HepG2 (cell line): ENCODE results near the gene LINGO1. TPM values are rescaled to one million over a fixed set of nuclear protein-coding genes. Genes with fewer than 3 reads are reported as not detected.
A peak's percentile ranks its signal among the peaks of the same experiment; 100 is the strongest.

Source experiments
- ATAC-seq: fragments of 200-7000 bp; cut with Tn5 transposase; 3 replicates; pipeline ENCODE4 v1.9.1; 2020; ENCODE audit warnings: mild to moderate bottlenecking, moderate library complexity
- BruUV-seq: library from RNA; stranded (reverse); fragments of 400-500 nt; replicated peaks from 2 replicates; lab custom pipeline; 2021; lab: Mats Ljungman, UMichigan
- CTCF ChIA-PET: fragments of 300-600 bp; formaldehyde crosslinking; extraction: SDS; loops from one replicate; lab custom pipeline; 2021; ENCODE audit warnings: low total read pairs, inconsistent platforms, low intra/inter-chr PET ratio; lab: Yijun Ruan, JAX
- POLR2A ChIA-PET: fragments of 350-600 bp; sonication (Branson Sonifier 250); formaldehyde crosslinking; loops from one replicate; lab custom pipeline; 2020; ENCODE audit warnings: antibody characterized with exemption, inconsistent platforms; lab: Yijun Ruan, JAX
- DNase-seq: peaks from one replicate; pipeline ENCODE4 v3.0.0-alpha.2; 2015; ENCODE audit warnings: low spot score
- FAIRE-seq: peaks from 3 replicates; lab custom pipeline; 2011; peaks lifted over from hg19 to GRCh38; lab: Jason Lieb, UNC
- H2AFZ ChIP-seq: one replicate; pipeline ENCODE4 v1.6.1; 2011; ENCODE audit warnings: low read length, inconsistent platforms
- H3K27ac ChIP-seq: fragments of 300-600 bp; 3 replicates; pipeline ENCODE4 v1.8.0; 2011; ENCODE audit warnings: mixed run types, mild to moderate bottlenecking, mixed read lengths, low read length, inconsistent platforms; ENCODE audit not compliant: insufficient read depth; ENCODE audit errors: extremely low read length
- H3K27me3 ChIP-seq, 2 experiments: fragments of 200-600 bp in 1 of 2; 2 replicates in 1 of 2; 3 replicates in 1 of 2; pipeline versions ENCODE4 v1.6.0 to v1.8.0; 2011; ENCODE audit warnings: low read length in 2 of 2, mild to moderate bottlenecking in 2 of 2, moderate library complexity in 2 of 2, inconsistent platforms in 1 of 2; ENCODE audit not compliant: insufficient read depth in 2 of 2, control insufficient read depth in 1 of 2
- H3K36me3 ChIP-seq, 2 experiments: fragments of 200-600 bp in 1 of 2; replicated peaks in 1 of 2; 2 replicates in 1 of 2; 3 replicates in 1 of 2; pipeline versions ENCODE4 v1.5.1 to v1.8.0; 2011; ENCODE audit warnings: low read length in 2 of 2, inconsistent platforms in 1 of 2; ENCODE audit not compliant: insufficient read depth in 2 of 2, control insufficient read depth in 1 of 2
- H3K4me1 ChIP-seq: 2 replicates; pipeline ENCODE4 v1.5.1; 2012; ENCODE audit warnings: low read length, inconsistent platforms; ENCODE audit not compliant: insufficient read depth
- H3K4me2 ChIP-seq: 2 replicates; pipeline ENCODE4 v1.6.0; 2011; ENCODE audit warnings: low read depth, low read length, inconsistent platforms
- H3K4me3 ChIP-seq, 3 experiments: fragments of 200-600 bp in 1 of 3; sonication (generic), shearing (Covaris generic) in 1 of 3; replicated peaks in 1 of 3; 2 replicates each; pipeline ENCODE4 v1.5.1; 2011 to 2016; ENCODE audit warnings: low read length in 3 of 3, inconsistent platforms in 2 of 3, low read depth in 2 of 3, mild to moderate bottlenecking in 2 of 3, control low read depth in 1 of 3, mixed read lengths in 1 of 3; ENCODE audit not compliant: insufficient read depth in 1 of 3
- H3K79me2 ChIP-seq: one replicate; pipeline ENCODE4 v1.6.1; 2011; ENCODE audit warnings: low read length, inconsistent platforms; ENCODE audit not compliant: insufficient read depth
- H3K9ac ChIP-seq: 2 replicates; pipeline ENCODE4 v1.6.0; 2011; ENCODE audit warnings: mild to moderate bottlenecking, low read depth, low read length, inconsistent platforms; ENCODE audit not compliant: insufficient read depth
- H3K9me3 ChIP-seq: 2 replicates; pipeline ENCODE4 v1.5.1; 2012; ENCODE audit warnings: mild to moderate bottlenecking, low read length
- H4K20me1 ChIP-seq: 2 replicates; pipeline ENCODE4 v1.6.0; 2011; ENCODE audit warnings: inconsistent platforms, mild to moderate bottlenecking, low read length, moderate library complexity; ENCODE audit not compliant: insufficient read depth
- CREB1 ChIP-seq, 2 experiments: fragments of 450-650 bp in 1 of 2; IDR thresholded peaks; 2 replicates each; pipeline ENCODE4 v1.6.1; 2016 to 2017; ENCODE audit warnings: control low read depth in 1 of 2, mild to moderate bottlenecking in 1 of 2, missing compliant biosample characterization in 1 of 2, missing genetic modification characterization in 1 of 2
- TFDP2 ChIP-seq: sonication (generic); formaldehyde crosslinking; IDR thresholded peaks from 2 replicates; pipeline ENCODE4 v1.4.0; 2020; ENCODE audit warnings: missing genetic modification reagents
- ZNF180 ChIP-seq: sonication (generic); formaldehyde crosslinking; IDR thresholded peaks from 2 replicates; pipeline ENCODE4 v1.4.0; 2020; ENCODE audit warnings: low read depth, missing genetic modification reagents, borderline replicate concordance
- ZSCAN25 ChIP-seq: sonication (generic); formaldehyde crosslinking; IDR thresholded peaks from 2 replicates; pipeline ENCODE4 v1.8.0; 2022; ENCODE audit warnings: mild to moderate bottlenecking, missing genetic modification reagents
- WGBS: methylation state at CpG from one replicate; pipeline ENCODE4 v1.1.6; 2017; ENCODE audit warnings: low lambda C conversion rate; 5-methylcytosine and 5-hydroxymethylcytosine counted together
- in situ Hi-C: cut with HindIII; loops from 2 replicates; pipeline ENCODE4 v1.10.0; 2017; ENCODE audit warnings: low pct_unique_long_range_greater_than_20kb; ENCODE audit not compliant: extremely low pct_ligation_motif_present
- intact Hi-C: fragments of 100-400 bp; cut with micrococcal nuclease; formaldehyde crosslinking; loops from one replicate; pipeline ENCODE4 v1.10.0; 2022; ENCODE audit not compliant: unreplicated experiment
- polyA plus RNA-seq, 8 experiments: library from polyadenylated mRNA; depleted of rRNA in 3 of 8; stranded (reverse) in 7 of 8; unstranded in 1 of 8; fragments of >200 nt; fragmentation: Illumina TruSeq in 4 of 8; extraction: Trizol in 4 of 8; gene quantifications; 2 replicates each; pipeline versions ENCODE4 v1.2.1 to v1.2.3, GENCODE V29; 2011 to 2016; ENCODE audit warnings: low read depth in 4 of 8, missing spikeins in 1 of 8, mixed read lengths in 1 of 8; ENCODE audit not compliant: insufficient read depth in 1 of 8
- total RNA-seq, 5 experiments: library from RNA; depleted of rRNA; stranded (reverse); fragments of >200 nt; fragmentation: Illumina TruSeq; extraction: Trizol; gene quantifications; 2 replicates each; pipeline ENCODE4 v1.2.3, GENCODE V29; 2016; ENCODE audit warnings: low read depth in 1 of 5

The LINGO1 gene
- total and polyA plus RNA-seq, 2 of the 13 experiments (the other 11 are each of a cell fraction or from before 2014, with no cell fraction given): 0.07 TPM; not detected in 1

- TF ChIP-seq TFDP2 (CRISPR knock-in tag) (no peak), ZNF180 (CRISPR knock-in tag) (no peak)
Measured at GRCh38 chr15:77608774-77609173, 23.9 kb downstream of the LINGO1 start (continued).

GRCh38 chr15:77607894-77608261 lies 24.8 kb downstream of the LINGO1 start:
- Histone ChIP-seq H3K9ac (no peak overlapping the region), H3K36me3 (no peaks in the 10 kb centered on the region), H4K20me1 (no peaks in the 10 kb centered on the region), H3K27ac (no peak overlapping the region), H3K9me3 (no peaks in the 10 kb centered on the region), H3K4me1 (no peaks in the 10 kb centered on the region), H3K79me2 (no peaks in the 10 kb centered on the region), H2AFZ (no peak overlapping the region)
- DNase-seq (no peak), FAIRE-seq (no peak), ATAC-seq (no peak)
- WGBS: 36% methylated on average over 3 of the region's 5 CpGs
- ChIA-PET CTCF (no interaction called here), POLR2A (no interaction called here)
- in situ Hi-C loops: no loop called here
- BruUV-seq: no TSS peak
- 0 out of 2 replicates have a peak, but pooled peaks have one; percentile 38 for TF ChIP-seq CREB1 (IDR thresholded peaks at IDR 0.05)
- no peak for TF ChIP-seq CREB1 (CRISPR knock-in tag; IDR thresholded peaks at IDR 0.05)
- no peak for TF ChIP-seq ZSCAN25
- TF ChIP-seq, all 625 proteins: peak for 1
- intact Hi-C loops: no loop called here
- no peak overlapping the region for H3K4me3 ChIP-seq
- no peak overlapping the region for H3K4me2 ChIP-seq
- peaks cover 0 to 32% of the 10 kb centered on the region in 2 experiments; a peak in 3 of 5 replicates for H3K27me3 ChIP-seq
